GM18520 (cell line): ENCODE data around the gene MAP3K8.
"Not testable (repeated sequence)": the region's sequence is repeated elsewhere in the genome, so short reads cannot be mapped to it uniquely, and the experiment has no call there.

Experiments
- ATAC-seq: cut with Tn5 transposase; IDR thresholded peaks from one replicate; pipeline ENCODE4 v1.9.1; 2021; ENCODE audit not compliant: unreplicated experiment

The MAP3K8 gene

GRCh38 chr10:30445711-30446110, 11.7 kb downstream of the MAP3K8 start:
- ATAC-seq, result no peak

GRCh38 chr10:30447125-30447799, 13.3 kb downstream of the MAP3K8 start:
- no peak for ATAC-seq

DNA sequence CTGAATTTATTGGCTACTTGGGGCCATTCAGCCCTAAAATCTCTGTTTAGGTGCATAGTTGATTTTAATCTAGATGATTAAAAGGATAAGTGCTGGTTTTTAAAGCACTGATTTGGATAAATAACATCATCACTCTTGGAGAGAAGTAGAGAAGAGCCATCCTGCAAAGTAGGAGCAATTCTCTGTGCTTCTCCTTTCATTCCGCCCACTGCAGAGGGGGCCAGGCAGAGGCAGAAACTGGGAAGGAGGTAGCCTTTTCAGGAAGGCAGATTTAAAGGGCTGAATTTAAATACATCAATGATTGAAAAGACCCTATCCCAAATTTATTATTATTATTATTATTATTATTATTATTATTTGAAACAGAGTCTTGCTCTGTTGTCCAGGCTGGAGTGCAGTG, 14.1 kb downstream of the MAP3K8 start:
- ATAC-seq, result no peak

DNA sequence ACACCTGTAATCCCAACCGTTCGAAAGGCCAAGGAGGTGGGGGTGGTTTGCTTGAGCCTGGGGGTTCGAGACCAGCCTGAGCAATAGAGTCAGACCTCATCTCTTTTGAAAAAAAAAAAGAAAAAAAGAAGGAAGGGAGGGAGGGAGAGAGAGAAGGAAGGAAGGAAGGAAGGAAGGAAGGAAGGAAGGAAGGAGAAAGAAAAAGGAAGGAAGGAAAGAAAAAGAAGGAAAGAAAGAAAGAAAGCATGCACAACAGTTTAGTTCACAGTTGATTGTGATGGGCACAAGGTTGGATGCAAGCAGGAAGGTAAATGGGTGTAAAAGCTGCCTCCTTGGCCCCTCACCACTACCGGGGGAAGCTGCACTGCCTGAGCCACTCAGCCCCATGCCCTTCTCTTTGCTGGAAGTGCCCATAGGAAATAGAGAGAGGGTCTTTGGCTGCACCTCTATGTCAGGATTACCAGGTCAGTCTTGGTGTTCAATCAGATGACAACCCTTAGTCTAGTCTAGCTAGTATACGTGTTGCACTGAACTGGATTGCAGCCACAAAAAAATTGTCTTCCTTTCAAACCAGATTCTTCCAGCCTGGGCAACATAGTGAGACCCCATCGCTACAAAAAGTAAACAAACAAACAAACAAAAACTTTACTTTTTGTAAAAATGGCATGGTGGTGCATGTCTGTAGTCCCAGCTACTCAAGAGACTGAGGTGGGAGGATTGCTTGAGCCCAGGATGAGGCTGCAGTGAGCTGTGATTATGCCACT, 20.0 kb downstream of the MAP3K8 start:
- no peak for ATAC-seq

DNA sequence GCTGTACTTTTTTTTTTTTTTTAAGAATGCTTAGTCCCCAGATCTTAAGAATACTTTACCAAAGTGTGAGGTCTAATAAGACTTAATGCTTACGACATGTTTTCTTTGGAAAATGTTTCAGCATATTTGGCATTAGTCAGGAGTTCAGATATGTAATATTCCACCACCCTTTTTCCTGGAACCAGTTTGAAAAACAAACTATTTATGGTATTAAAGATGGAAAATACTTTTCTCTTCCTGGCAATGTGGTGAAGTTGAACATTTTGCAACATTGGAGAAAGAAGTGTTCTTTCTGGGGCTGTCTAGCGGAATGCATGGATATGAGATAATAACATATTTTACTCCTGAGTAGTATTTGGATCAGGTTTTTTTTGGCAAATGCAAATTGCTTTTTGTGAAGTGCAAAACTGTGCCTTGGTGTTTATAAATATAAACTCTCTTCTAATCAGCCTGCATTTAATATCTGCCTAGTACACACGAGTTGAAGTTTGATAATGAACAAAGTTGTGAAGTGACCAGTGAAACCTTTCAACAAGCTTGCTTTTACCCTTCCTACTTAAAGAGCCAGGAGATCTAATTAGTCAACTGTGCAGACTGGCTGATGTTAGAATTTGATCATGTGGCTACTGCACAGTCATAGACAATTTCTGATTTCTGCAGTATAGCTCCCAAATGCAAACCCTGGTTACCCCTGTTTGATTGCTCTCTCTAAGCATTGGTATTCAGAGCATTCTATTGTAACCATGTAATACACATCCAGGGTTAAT, 20.9 kb downstream of the MAP3K8 start:
- no peak for ATAC-seq

GRCh38 chr10:30455816-30456215, 21.8 kb downstream of the MAP3K8 start:
- no peak for ATAC-seq

GRCh38 chr10:30456266-30456665, 22.3 kb downstream of the MAP3K8 start:
- no peak for ATAC-seq

- no peak for ATAC-seq
Measured at GRCh38 chr10:30459283-30459682, 25.3 kb downstream of the MAP3K8 start.

DNA sequence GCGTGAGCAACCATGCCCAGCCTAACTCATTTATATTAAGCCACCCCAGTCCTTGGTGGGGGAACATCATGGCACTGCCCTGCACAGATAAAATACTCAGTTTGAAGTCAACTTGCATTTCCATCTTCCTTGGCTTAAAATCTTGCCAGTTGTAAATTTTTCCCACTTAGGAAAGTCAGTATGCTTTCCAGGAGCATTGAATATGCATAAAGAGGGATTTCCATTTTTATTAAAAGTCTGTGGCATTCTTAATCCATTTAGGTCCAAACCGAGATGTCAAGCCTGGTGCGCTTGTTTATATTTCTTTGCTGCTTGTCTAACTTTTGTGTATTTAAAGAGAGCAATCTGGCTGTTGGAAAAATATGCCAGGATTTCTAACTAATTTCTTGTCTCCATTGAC, 26.1 kb downstream of the MAP3K8 start:
- no peak for ATAC-seq

DNA sequence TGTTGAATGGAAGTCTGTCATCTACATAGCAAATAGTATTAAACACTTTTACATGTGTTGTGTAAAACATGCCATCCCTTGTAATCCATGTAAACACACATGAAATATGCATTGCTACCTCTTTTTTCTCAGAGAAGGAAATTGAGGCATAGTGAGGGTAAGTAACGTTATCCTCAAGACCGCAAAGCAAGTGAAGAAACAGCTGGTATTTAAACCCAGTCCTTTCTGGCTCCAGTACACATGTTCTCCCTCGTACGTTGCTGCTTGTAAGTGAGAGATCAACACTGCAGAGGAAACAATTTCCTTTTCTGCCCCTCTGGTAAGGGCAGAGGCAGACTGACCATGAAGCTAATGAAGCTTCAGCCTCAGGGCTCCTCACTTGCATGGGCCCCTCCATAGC, 28.5 kb downstream of the MAP3K8 start:
- no peak for ATAC-seq

DNA sequence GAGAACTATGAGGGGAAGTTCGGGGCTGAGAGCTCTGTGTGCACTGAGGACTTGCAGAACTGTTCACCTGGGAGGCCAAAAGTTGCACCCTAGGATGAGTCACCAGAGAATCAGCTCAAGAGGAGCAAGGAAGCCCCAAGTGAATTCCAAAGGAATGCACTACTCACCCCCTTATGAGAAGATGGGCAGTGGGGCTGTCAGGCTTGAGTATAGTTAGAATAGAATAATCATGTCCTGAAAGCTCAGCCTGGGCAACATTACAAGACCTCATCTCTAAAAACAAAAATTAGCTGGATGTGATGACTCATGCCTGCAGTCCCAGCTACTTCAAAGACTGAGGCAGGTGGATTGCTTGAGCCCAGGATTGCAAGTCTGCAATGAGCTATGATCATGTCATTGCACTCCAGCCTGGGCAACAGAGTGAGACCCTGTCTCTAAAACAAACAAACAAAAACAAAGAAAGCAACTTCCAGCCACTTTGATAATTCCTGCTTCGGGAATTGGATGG, 30.0 kb downstream of the MAP3K8 start:
- no peak for ATAC-seq

DNA sequence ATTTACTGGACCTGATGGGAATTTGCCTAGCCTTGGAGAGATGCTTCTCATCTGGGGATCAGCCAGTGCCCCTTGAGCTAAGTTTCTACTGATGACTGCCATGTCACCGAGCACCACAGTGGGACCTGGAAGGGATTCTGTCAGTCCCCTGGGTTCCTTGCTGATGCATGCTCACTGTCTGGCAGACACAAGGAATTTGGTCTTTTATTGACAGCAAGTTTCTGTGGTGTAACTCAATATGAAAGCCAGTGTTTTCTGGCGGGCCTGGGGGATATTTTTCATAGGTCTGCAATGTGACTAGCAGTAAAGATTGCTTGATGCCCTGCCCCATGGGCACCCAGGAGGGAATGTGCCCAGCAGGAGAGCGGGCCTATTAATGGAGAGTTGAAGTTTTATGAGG, 30.7 kb downstream of the MAP3K8 start:
- no peak for ATAC-seq

DNA sequence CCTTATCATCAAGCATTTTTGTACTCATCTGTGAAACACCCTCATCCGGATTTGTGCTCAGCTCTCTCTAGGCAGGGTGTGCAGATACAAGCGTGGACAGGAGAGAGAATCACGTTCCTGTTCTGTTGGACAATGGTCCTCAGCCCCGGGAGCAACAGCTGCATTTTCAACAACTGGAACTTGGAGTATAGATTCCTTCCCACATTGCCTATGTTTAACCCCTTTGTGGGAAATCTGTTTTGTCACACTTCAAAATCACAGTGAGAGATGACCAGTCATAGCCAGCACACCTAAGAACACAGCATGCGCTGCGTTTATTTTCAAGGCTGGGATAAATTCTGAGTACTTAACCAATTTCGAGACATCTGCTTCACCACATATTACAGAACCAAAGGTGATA, 32.5 kb downstream of the MAP3K8 start:
- ATAC-seq, result no peak

DNA sequence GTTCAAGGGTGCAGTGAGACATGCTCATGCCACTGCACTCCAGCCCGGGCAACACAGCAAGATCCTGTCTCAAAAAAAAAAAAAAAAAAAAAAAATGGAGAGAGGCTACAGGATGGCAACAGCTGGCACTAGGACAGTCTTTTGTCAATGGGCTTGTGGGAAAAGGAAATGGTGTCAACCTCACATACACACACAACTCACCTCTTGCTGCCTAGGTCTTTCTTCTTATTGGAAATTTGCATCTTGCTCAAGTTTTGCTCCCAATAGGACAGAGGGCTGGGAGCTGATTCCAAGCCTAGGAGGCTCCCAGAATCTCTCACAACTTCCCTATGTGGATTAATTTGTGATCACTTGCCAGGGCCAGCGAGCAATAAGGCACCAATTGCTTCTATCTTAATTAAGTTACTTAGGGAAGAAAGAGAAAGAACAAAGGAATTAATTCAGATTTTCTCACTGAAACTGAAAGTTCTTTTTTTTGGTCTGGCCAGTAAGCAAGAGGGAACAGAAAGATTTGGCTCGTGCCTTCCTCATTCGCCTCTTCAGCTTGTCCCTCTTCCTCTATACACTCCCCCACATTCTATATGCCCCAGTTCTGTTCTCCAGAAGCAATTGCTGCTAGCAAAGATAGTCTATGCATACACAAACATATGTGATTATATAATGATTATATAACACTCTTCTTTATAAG, 33.8 kb downstream of the MAP3K8 start:
- no peak for ATAC-seq

DNA sequence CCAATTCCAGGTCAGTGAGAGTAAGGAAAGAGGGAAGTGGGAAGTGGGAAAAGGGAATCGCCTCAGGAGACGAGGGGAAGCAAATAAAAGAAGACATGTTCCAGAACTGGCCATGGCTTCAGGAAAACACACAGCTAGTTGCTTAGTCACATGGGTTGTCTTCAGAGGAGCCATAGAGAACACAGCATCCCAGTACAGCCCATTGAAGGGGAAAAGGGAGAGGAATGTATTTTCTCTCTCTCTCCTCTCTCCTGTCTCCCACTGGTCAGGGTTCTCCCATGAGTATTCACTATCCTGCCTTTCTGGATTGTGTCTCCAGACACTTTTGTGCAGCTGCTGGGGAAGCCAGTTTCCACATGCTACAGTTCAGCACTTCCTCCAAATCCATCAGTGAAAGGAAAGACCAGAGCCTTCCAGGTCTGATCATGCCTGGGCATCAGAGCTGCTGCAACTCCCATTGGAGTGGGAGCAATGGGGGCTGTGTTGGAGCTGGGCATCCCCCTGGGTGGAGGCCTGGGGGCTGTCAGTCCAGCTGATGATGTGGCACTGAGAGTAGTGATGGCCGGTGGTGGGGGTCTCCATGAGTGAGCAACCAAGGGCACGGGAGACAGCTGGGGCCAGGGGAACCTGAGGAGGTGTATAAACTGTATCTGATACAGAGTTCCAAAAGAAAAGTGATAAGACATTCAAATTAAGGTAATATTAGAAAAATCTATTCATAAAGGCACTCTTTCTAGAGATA, 38.6 kb downstream of the MAP3K8 start:
- no peak for ATAC-seq

DNA sequence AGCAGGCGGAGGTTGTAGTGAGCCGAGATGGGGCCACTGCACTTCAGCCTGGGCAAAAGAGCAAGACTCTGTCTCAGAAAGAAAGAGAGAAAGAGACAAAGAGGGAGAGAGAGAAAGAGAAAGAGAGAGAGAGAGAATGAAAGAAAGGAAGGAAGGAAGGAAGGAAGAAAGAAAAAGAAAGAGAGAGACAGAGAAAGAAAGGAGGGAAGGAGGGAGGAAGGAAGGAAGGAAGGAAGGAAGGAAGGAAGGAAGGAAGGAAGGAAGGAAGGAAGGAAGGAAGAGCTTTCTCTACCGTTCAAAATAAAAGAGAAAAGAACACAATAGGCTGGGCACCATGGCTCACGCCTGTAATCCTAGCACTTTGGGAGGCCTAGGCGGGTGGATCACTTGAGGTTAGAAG, 41.5 kb downstream of the MAP3K8 start:
- ATAC-seq, result not testable (repeated sequence)

- ATAC-seq, result no peak
Measured at GRCh38 chr10:30476511-30477155, 42.6 kb downstream of the MAP3K8 start.

DNA sequence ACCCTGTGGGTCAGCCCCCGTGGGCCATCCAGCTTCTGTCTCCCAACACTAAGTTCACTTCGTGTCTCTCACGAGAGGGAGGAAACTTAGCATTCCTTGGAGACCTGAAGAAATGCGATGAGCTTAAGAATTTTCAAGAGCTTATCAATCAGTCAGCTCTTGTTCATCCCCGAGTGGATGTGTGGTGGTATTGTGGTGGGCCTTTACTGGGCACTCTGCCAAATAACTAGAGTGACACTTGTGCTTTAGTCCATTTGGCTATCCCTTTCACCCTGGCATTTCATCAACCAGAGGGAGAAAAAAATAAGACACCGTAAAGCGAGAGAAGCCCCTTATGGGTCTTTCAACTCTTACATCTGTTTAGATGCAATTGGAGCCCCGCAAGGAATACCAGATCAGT, 45.5 kb downstream of the MAP3K8 start:
- ATAC-seq, result not testable (repeated sequence)

- ATAC-seq, result no peak
Measured at GRCh38 chr10:30481603-30482002, 47.6 kb downstream of the MAP3K8 start.

GRCh38 chr10:30488316-30488715, 54.3 kb downstream of the MAP3K8 start:
- ATAC-seq, result no peak
